T-helper 1 cell treated with Interleukin-12 subunit alpha and Interleukin-12 subunit beta and Interleukin-4 antibody, amounts not matched to agents 30 ng/mL and 1 ng/mL, for 36 hours (primary cell): ENCODE data around the gene SNX7. TPM values are rescaled to one million over a fixed set of nuclear protein-coding genes. Genes with fewer than 3 reads are reported as not detected.

Experiments
- intact Hi-C: fragments of 100-400 bp; cut with micrococcal nuclease; formaldehyde crosslinking; loops from one replicate; pipeline ENCODE4 v1.15.1; 2024
- total RNA-seq: library from RNA; stranded (reverse); gene quantifications from 2 replicates; pipeline ENCODE4 v1.2.3, GENCODE V29; 2022

The SNX7 gene, protein sequence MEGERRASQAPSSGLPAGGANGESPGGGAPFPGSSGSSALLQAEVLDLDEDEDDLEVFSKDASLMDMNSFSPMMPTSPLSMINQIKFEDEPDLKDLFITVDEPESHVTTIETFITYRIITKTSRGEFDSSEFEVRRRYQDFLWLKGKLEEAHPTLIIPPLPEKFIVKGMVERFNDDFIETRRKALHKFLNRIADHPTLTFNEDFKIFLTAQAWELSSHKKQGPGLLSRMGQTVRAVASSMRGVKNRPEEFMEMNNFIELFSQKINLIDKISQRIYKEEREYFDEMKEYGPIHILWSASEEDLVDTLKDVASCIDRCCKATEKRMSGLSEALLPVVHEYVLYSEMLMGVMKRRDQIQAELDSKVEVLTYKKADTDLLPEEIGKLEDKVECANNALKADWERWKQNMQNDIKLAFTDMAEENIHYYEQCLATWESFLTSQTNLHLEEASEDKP
- not detected in 2 replicates for total RNA-seq

DNA sequence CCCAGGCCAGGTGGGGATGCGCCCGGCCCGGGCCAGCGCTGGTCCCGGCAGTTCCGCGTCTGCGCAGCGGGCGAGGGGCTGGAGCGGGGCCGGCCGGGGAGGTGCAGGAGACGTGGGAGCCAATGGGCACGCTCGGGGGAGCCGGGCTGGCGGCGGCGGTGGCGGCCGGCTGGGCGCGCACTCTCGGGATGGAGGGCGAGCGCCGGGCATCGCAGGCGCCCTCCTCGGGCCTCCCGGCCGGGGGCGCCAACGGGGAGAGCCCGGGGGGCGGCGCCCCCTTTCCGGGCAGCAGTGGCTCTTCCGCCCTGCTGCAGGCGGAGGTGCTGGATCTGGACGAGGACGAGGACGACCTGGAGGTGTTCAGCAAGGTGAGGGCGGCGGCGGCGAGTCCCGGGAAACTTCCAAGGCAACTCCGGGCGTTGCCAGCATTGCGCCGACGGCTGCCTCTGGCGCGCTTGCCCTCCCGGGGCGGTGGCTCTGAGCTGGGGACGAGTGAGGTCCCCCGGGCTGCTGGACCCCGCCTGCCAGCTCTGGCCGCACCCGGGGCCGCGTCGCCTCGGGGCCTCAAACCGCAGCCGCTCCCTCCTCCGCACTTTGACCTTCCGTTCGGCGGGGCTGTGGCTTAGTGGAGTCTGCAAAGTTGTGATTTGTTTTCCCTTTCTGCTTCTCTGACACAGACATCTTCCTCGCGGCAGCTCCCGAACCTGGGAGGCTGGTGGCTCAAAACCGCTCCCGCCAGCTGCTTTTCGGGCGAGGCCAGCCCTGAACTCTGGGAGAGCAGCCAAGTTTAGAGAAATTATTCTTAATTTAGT is at the start of gene SNX7:
SNX7 (plus strand) TSS at position 178 of the 812 bp plus-strand sequence; CDS start at position 189, 11 bp downstream.
- intact Hi-C loops: no loop called here

GRCh38 chr1:98637316-98637715 is 24.2 kb upstream of the SNX7 start:
- intact Hi-C loops: no loop called here

GRCh38 chr1:98638185-98638584 is 23.3 kb upstream of the SNX7 start:
- intact Hi-C loops: no loop called here

DNA sequence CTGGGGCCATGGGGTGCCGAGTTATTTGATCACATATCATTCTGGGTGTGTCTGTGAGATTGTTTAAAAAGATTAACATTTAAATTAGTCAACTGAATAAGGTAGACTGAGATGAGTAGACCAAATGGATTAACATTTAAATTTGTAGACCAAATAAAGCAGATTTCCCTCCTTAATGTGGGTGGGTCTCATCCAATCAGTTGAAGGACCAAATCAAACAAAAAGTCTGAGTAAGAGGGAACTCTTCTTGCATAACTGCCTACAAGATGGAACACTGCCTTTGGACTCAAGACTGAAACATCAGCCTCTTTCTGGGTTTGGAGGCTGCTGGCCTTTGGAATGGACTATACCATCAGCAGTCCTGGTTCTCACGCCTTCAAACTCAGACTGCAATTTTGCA is 17.0 kb upstream of the SNX7 start:
- intact Hi-C loops: no loop called here

- intact Hi-C loops: no loop called here
These were observed 10.3 kb upstream of the SNX7 start for GRCh38 chr1:98651116-98651632.

DNA sequence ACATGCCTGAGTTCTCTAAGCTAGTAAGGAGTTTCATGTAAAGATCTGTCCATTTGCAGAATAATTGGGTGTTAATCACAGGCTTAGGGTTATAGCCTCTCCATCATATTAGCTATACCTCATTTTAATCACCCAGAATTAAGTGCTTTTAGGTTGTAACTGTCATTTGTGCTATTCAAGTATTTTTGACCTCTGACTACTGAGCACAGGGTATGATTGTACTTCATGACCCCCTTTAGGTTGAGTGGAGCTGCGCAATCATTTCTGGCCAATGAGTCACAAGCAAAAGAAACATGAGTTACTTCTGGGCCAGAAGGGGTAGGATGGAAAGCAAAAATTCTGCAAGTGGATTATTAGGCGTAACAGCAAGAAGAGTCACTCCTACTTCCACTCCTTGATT is 8.4 kb upstream of the SNX7 start:
- intact Hi-C loops: no loop called here

GRCh38 chr1:98659879-98660278 is 1.6 kb upstream of the SNX7 start:
- intact Hi-C loops: no loop called here

- intact Hi-C loops: no loop called here
These were observed 479 bp upstream of the SNX7 start for GRCh38 chr1:98660940-98661543.

GRCh38 chr1:98662356-98662670 is 792 bp downstream of the SNX7 start:
- intact Hi-C loops: no loop called here

GRCh38 chr1:98668733-98669132 is 7.2 kb downstream of the SNX7 start:
- intact Hi-C loops: no loop called here

DNA sequence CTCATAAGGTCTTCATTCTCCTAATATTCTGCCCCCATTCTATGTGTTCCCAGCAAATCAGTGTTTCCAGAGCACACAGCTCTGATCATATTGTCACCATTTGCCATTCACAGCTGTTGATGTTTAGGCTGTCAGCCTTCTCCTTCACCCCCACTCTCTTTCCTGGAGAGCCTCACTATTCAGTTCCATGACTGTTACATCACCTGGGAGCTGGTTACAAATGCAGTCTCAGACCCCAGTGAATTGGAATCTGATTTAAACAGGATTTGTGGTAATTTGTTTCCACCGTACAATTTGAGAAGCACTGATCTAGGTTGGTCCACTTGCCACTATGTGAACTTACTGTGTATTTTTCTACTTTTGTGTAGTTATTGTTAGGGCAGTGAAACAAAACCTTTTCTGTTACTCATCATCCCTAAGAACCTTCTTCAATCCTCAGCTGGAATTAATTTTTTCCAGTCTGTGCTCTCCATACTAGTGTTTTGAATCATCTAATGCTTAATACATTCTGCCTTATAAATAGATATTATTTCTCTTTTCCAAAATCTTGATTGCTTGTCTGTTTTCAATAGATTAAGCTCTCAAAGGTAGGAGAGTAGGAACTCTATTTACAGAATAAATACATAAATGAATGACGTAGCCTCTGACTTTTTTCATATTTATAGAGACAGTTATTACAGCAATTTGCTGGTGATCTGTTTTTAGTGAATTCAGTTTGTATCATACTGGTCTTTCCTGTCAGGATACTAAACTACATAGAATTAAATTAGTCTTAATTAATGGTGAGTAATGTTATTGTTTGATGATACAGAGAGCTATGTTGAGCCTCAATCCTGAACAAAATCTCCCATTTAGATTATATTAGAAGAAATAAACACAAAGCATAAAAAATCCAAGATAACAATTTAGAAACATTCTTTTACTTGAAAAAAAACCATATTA is 8.1 kb downstream of the SNX7 start:
- intact Hi-C loops: no loop called here

DNA sequence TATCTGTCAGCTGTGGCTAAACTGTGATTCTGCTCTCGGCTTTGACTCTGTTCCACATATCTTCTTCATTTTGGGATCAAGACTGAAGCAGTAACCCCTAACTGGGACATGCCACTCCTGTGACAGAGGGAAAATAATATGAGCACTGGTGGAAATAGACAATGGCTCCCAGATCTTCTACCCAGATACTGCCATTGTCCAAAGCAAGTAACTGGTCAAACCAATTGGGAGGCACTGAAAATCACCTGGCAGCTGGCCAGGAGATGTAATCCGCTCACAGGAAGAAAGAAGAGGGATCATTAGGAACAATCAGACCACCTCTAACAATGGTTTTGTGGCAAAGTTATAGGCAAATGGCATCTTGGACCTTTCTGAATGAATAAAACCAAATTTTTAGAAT is 10.7 kb downstream of the SNX7 start:
- intact Hi-C loops: no loop called here

- intact Hi-C loops: no loop called here
These were observed 12.7 kb downstream of the SNX7 start for GRCh38 chr1:98674075-98674781.

DNA sequence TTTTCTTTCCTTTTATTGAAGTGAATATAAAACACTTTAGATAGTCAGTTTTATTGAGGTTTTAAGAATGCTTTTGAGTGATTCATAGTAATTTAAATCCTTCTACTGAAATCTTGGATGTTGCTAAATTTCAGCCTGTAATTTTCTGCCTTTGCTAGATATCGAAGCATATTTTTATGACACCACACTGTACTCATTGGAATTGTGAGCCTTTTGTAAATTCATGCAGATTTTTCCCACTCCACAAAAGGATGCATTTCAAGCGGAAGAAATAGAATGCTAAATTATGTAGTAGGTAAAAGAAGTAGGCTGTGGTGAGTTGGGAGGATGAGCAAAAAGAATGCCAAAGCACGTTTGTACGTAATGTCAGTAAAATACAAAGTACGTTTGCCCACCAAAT is 13.8 kb downstream of the SNX7 start:
- intact Hi-C loops: no loop called here

GRCh38 chr1:98677288-98677687 is 15.8 kb downstream of the SNX7 start:
- intact Hi-C loops: no loop called here

- intact Hi-C loops: no loop called here
These were observed 20.3 kb downstream of the SNX7 start for GRCh38 chr1:98681812-98682211.

- intact Hi-C loops: no loop called here
These were observed 26.7 kb downstream of the SNX7 start for GRCh38 chr1:98688110-98688739.

- intact Hi-C loops: no loop called here
These were observed 29.1 kb downstream of the SNX7 start for GRCh38 chr1:98690576-98690975.

DNA sequence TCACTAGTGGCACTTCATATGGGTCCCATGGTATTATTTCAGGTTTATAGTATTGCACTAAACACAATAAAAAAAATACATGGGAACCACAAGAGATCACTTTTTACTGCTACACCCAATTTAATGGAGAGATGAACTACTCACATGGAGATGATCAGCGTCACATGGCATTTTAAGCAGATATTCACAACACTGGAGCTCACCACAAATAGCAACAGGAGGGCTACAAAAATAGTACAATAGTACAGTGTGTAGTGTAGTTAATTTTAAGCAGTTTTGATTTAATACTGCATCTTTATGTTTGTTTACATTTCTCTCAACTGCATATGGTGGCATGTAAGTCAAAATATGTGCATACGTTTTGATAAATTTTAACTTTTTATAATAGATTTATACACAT is 31.0 kb downstream of the SNX7 start:
- intact Hi-C loops: no loop called here

- intact Hi-C loops: no loop called here
These were observed 31.9 kb downstream of the SNX7 start for GRCh38 chr1:98693385-98693784.
